HEK293T (cell line): ENCODE data around the gene SCNN1A.
A peak's percentile ranks its signal among the peaks of the same experiment; 100 is the strongest.

Experiments used
- CTCF ChIA-PET: fragments of 350-600 bp; formaldehyde crosslinking; extraction: SDS; loops from one replicate; lab custom pipeline; 2021; ENCODE audit warnings: antibody characterized with exemption, inconsistent platforms; lab: Yijun Ruan, JAX
- POLR2A ChIA-PET: fragments of 350-600 bp; formaldehyde crosslinking; extraction: SDS; loops from one replicate; lab custom pipeline; 2020; ENCODE audit warnings: antibody characterized with exemption, inconsistent platforms; lab: Yijun Ruan, JAX
- DNase-seq: peaks from one replicate; pipeline ENCODE4 v3.0.0; 2012; ENCODE audit warnings: mixed read lengths; ENCODE audit errors: extremely low spot score
- ARNT ChIP-seq: fragments of 450-650 bp; IDR thresholded peaks from 2 replicates; pipeline ENCODE4 v1.6.1; 2017; ENCODE audit warnings: mild to moderate bottlenecking
- BHLHE40 ChIP-seq: fragments of 450-650 bp; IDR thresholded peaks from 2 replicates; pipeline ENCODE4 v1.6.1; 2016; ENCODE audit warnings: mild to moderate bottlenecking, moderate library complexity, borderline replicate concordance
- CTBP1 ChIP-seq: fragments of 450-650 bp; IDR thresholded peaks from 2 replicates; pipeline ENCODE4 v1.6.1; 2016; ENCODE audit warnings: borderline replicate concordance
- ELF4 ChIP-seq: fragments of 450-650 bp; IDR thresholded peaks from 2 replicates; pipeline ENCODE4 v1.6.1; 2017; ENCODE audit warnings: antibody characterized with exemption
- FOXA1 ChIP-seq: fragments of 450-650 bp; IDR thresholded peaks from 2 replicates; pipeline ENCODE4 v1.6.1; 2016; ENCODE audit warnings: mild to moderate bottlenecking
- FOXK2 ChIP-seq: fragments of 450-650 bp; IDR thresholded peaks from 2 replicates; pipeline ENCODE4 v1.6.1; 2016; ENCODE audit warnings: mild to moderate bottlenecking
- FOXM1 ChIP-seq: fragments of 450-650 bp; IDR thresholded peaks from 2 replicates; pipeline ENCODE4 v1.6.1; 2017; ENCODE audit warnings: mild to moderate bottlenecking, borderline replicate concordance
- HDGF ChIP-seq: fragments of 450-650 bp; IDR thresholded peaks from 2 replicates; pipeline ENCODE4 v1.6.1; 2017; ENCODE audit warnings: antibody characterized with exemption, borderline replicate concordance
- L3MBTL2 ChIP-seq: fragments of 450-650 bp; conservative IDR thresholded peaks from 2 replicates; pipeline ENCODE4 v1.6.1; 2016; ENCODE audit warnings: mild to moderate bottlenecking
- LEF1 ChIP-seq: fragments of 450-650 bp; IDR thresholded peaks from 2 replicates; pipeline ENCODE4 v1.6.1; 2017; ENCODE audit warnings: mild to moderate bottlenecking, borderline replicate concordance
- NFRKB ChIP-seq: fragments of 450-650 bp; IDR thresholded peaks from 2 replicates; pipeline ENCODE4 v1.6.1; 2016; ENCODE audit warnings: mild to moderate bottlenecking, moderate library complexity
- SP1 ChIP-seq: fragments of 450-650 bp; IDR thresholded peaks from 2 replicates; pipeline ENCODE4 v1.6.1; 2017
- SUZ12 ChIP-seq: fragments of 450-650 bp; IDR thresholded peaks from 2 replicates; pipeline ENCODE4 v1.6.1; 2016; ENCODE audit warnings: mild to moderate bottlenecking
- TARDBP ChIP-seq: fragments of 450-650 bp; IDR thresholded peaks from 2 replicates; pipeline ENCODE4 v1.6.1; 2016
- ZNF384 ChIP-seq: fragments of 450-650 bp; IDR thresholded peaks from 2 replicates; pipeline ENCODE4 v1.6.1; 2016
- TF ChIP-seq, protein P1 (sequence below): fragments of 450-650 bp; IDR thresholded peaks from 2 replicates; pipeline ENCODE4 v1.6.1; 2016

The SCNN1A gene

DNA sequence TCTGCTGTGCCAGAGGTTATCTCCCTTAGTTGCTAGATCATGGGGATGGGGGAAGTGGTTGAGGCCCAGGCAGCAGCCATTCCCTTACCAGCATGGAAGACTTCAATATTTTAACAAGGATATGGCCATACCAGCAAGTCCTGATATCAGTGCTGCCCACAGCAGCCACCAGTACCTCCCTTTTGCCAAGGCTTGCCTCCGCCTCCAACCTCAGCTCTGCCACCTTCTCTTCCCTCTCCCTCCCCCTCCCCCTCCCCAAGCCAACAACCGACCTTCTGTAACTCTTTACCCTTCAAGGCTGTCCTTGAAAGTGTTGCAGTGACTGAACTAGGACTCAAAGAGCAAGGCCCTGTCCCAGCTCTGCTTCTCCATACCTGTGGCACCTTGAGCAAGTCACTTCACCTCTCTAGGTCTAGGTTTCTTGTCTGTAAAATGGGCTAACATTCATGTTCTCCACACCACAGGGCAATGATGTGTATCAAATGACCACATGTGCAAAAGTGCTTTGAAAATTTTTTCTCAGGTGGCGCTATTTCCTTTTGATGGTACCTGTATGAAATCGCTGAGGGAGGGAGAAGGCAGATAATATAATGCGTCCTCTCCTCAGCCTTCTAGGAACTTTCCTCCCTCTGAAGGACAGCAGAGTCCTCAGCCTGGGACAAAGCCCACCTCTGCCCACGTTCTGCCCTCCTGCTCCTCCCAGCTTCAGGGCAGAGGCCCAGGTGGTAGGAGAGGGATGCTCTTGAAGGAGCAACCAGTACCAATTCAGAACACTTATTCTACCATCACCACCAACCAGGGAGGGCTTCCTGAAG, 50.2 kb downstream of the SCNN1A start:
- DNase-seq = no peak
- ChIA-PET POLR2A (interaction anchor here (2.3 to 3.3 kb wide), 3 partner anchors 11 to 145 kb away, joined by 8 to 22 read pairs (median 14); partner anchors contain the start of gene VAMP1), CTCF (interaction anchor here (0.8 to 2.3 kb wide), 5 partner anchors 11 to 145 kb away, joined by 3 to 28 read pairs (median 10); no protein-coding TSS in a partner anchor)
- TF ChIP-seq HDGF (no peak), NFRKB (no peak), BHLHE40 (no peak), ARNT (no peak), LEF1 (no peak), FOXM1 (no peak), ZNF384 (no peak), ELF4 (no peak), FOXA1 (no peak), FOXK2 (no peak), SP1 (no peak), L3MBTL2 (no peak), TARDBP (no peak), CTBP1 (no peak), SUZ12 (no peak)
- TF ChIP-seq, protein P1, sequence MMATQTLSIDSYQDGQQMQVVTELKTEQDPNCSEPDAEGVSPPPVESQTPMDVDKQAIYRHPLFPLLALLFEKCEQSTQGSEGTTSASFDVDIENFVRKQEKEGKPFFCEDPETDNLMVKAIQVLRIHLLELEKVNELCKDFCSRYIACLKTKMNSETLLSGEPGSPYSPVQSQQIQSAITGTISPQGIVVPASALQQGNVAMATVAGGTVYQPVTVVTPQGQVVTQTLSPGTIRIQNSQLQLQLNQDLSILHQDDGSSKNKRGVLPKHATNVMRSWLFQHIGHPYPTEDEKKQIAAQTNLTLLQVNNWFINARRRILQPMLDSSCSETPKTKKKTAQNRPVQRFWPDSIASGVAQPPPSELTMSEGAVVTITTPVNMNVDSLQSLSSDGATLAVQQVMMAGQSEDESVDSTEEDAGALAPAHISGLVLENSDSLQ = no peak

DNA sequence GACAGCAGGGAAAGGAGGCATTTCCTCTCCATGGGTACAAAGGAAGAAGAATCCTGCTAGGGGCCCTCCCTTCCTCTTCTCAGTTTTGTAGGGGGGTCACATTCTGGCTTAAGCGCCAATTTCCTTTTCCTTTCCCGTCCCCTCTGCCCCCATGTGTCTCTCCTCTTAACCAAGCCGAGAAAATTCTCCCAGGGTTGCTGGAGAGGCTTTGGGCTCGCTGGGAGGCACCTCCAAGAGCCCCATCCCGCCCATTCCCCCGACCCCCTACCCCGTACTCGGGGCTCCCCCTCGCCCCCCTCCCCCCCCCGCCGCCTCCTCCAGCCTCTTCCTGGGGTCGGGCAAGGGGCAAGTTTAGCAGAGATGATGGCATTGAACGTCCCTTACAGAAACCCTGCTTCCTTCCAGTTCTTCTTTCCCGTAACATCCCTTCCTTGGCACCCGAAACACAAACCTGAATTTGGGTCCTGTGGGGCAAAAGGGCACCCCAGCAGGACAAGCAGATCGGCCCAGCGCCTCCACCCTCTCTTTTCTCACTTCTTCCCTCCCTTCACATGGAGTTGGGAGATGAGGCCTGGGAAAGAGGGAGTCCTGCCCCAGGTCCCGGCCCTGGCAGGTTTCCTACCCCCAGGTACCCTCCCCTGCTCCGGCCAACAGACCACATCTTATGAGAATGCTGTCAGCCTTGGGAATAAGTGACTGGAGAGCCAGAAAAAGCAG, 51.2 kb downstream of the SCNN1A start:
- TF ChIP-seq SUZ12 (no peak), FOXM1 (no peak)
- TF ChIP-seq, protein P1 = no peak
- ChIA-PET POLR2A (interaction anchor here (1.5 to 3.3 kb wide), 3 partner anchors 13 to 146 kb away, joined by 5 to 14 read pairs (median 8); partner anchors contain the start of gene VAMP1), CTCF (interaction anchor here (1.9 kb wide), 1 partner anchor 141 kb away, joined by 7 read pairs; no protein-coding TSS in a partner anchor)
- no peak for DNase-seq

DNA sequence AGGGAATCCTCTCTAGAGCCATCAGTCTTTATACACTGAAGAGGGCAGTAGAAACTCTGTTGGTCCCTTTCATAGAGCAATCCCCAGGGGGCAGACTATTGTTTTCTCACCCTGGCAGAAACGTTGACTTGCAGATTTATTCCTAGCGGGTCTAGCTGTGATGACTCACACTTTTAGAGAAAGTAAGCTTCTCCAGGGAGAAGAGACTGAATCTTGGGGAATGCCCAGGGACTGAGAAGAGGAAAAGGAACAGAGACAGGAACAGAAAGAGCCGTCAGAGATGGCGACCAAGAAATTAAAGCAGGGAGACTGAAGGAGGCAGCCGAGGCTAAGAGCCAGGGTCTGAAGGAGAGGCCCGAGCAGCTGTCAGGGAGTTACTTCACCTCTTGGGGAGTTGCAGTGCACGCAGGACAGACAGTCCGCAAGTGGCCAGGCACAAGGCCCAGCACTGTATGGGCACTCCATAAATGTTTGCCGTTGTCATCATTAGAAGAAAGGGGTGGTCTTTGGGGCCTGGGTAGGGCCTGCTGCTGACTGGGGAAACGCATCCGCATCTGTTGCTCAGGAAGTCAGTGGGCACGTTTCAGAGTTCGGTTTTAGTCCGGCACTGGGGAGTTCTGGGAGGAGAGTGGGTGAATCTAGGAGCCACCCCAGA, 51.9 kb downstream of the SCNN1A start:
- CTCF ChIA-PET = interaction anchor here (0.8 to 1.9 kb wide), 6 partner anchors 12 to 142 kb away, joined by 3 to 7 read pairs (median 4); no protein-coding TSS in a partner anchor

DNA sequence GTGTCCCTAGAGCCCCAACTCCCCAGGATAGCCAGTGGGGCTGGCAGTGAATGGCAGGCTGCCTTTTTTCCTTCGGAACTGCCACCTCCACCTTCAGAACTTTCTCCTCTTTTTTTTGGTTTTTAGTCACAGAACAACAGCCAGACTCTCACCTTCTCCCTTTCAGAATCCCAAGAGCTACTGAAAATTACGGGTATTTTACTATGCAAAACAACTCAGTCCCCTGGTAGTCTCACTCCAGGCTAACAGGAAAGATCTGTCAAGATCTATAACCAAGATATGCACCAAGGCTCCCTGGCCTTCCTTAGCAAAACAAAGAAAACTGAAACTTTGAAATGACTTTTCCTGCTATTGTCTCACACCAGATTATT, 52.4 kb downstream of the SCNN1A start:
- ChIA-PET CTCF (interaction anchor here (0.8 to 1.9 kb wide), 8 partner anchors 13 to 285 kb away, joined by 3 to 7 read pairs (median 4); no protein-coding TSS in a partner anchor), POLR2A (interaction anchor here (0.7 to 1.6 kb wide), 5 partner anchors 10 to 122 kb away, joined by 3 to 8 read pairs (median 5); partner anchors contain the start of gene CD9)
- no peak for DNase-seq
- no peak for TF ChIP-seq SP1
- no peak for TF ChIP-seq FOXA1
- TF ChIP-seq FOXM1 = no peak
- no peak for TF ChIP-seq ZNF384
- no peak for TF ChIP-seq SUZ12
- TF ChIP-seq NFRKB = no peak
- TF ChIP-seq ARNT = no peak
- TF ChIP-seq L3MBTL2 = no peak
- no peak for TF ChIP-seq HDGF
- no peak for TF ChIP-seq CTBP1
- no peak for TF ChIP-seq BHLHE40
- TF ChIP-seq LEF1 = no peak
- TF ChIP-seq, protein P1 = no peak

More for the DNA sequence above, 51.9 kb downstream of the SCNN1A start:
- peak; percentile 65 for DNase-seq
- TF ChIP-seq TARDBP (no peak), SUZ12 (no peak), LEF1 (no peak), HDGF (no peak), L3MBTL2 (no peak), BHLHE40 (no peak), CTBP1 (no peak), ARNT (no peak), FOXM1 (no peak), FOXK2 (no peak), NFRKB (no peak), ZNF384 (no peak), ELF4 (no peak), SP1 (no peak), FOXA1 (no peak)
- TF ChIP-seq, protein P1 = no peak; the same call in 1 of the 2 replicates
- POLR2A ChIA-PET = interaction anchor here (0.7 to 1.6 kb wide), 4 partner anchors 11 to 48 kb away, joined by 4 to 8 read pairs (median 6); no protein-coding TSS in a partner anchor
